Nephron progenitor cell (in vitro differentiated cells): ENCODE results near the gene FLRT3.

Experiments
- DNase-seq: peaks from one replicate; pipeline ENCODE4 v3.0.0; 2021
- H3K27ac Mint-ChIP-seq: 2 replicates; pipeline ENCODE4 v1.8.0; 2021; ENCODE audit warnings: mild to moderate bottlenecking, moderate library complexity, mixed read lengths
- H3K27me3 Mint-ChIP-seq: 2 replicates; pipeline ENCODE4 v1.8.0; 2021; ENCODE audit warnings: mild to moderate bottlenecking, low read depth, mixed read lengths; ENCODE audit not compliant: poor library complexity
- H3K36me3 Mint-ChIP-seq: 2 replicates; pipeline ENCODE4 v1.8.0; 2021; ENCODE audit warnings: low read depth, mixed read lengths
- H3K4me1 Mint-ChIP-seq: 2 replicates; pipeline ENCODE4 v1.8.0; 2021; ENCODE audit warnings: mixed read lengths
- H3K4me3 Mint-ChIP-seq: 2 replicates; pipeline ENCODE4 v1.8.0; 2021; ENCODE audit warnings: mild to moderate bottlenecking, moderate library complexity, mixed read lengths
- H3K9me3 Mint-ChIP-seq: 2 replicates; pipeline ENCODE4 v1.8.0; 2021; ENCODE audit warnings: mild to moderate bottlenecking, moderate library complexity, mixed read lengths
- TF ChIP-seq, protein P1 (sequence below): fragments of 200-600 bp; sonication (generic); IDR thresholded peaks from 2 replicates; pipeline ENCODE4 v1.5.0; 2021; ENCODE audit warnings: antibody characterized with exemption

FLRT3 gene

DNA sequence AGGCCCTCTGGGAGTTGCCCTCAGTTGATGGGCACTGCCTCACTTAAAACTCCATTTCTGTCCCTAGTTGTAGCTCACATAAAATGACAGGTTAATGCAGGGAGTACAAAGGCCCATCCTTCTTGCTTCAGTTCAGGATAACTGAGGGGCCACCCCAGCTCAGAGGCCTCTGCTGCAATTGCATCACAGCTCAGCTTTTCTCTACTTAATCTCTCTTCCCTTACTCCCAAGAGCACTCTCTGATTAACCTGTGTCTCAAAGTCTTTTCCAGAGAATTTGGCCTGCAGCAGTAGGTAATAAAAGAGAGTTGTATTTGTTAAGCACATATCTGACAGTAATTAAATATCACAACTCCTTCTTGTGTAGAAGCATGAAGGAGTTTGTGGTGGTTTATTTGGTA is 40.9 kb upstream of the FLRT3 start:
- DNase-seq, result no peak
- Mint-ChIP-seq H3K27ac (no peak overlapping the region), H3K4me1 (peaks cover 39% of the 10 kb centered on the region), H3K36me3 (no peaks in the 10 kb centered on the region), H3K4me3 (no peak overlapping the region), H3K9me3 (no peaks in the 10 kb centered on the region), H3K27me3 (no peaks in the 10 kb centered on the region)
- TF ChIP-seq, protein P1, sequence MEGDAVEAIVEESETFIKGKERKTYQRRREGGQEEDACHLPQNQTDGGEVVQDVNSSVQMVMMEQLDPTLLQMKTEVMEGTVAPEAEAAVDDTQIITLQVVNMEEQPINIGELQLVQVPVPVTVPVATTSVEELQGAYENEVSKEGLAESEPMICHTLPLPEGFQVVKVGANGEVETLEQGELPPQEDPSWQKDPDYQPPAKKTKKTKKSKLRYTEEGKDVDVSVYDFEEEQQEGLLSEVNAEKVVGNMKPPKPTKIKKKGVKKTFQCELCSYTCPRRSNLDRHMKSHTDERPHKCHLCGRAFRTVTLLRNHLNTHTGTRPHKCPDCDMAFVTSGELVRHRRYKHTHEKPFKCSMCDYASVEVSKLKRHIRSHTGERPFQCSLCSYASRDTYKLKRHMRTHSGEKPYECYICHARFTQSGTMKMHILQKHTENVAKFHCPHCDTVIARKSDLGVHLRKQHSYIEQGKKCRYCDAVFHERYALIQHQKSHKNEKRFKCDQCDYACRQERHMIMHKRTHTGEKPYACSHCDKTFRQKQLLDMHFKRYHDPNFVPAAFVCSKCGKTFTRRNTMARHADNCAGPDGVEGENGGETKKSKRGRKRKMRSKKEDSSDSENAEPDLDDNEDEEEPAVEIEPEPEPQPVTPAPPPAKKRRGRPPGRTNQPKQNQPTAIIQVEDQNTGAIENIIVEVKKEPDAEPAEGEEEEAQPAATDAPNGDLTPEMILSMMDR, result no peak

DNA sequence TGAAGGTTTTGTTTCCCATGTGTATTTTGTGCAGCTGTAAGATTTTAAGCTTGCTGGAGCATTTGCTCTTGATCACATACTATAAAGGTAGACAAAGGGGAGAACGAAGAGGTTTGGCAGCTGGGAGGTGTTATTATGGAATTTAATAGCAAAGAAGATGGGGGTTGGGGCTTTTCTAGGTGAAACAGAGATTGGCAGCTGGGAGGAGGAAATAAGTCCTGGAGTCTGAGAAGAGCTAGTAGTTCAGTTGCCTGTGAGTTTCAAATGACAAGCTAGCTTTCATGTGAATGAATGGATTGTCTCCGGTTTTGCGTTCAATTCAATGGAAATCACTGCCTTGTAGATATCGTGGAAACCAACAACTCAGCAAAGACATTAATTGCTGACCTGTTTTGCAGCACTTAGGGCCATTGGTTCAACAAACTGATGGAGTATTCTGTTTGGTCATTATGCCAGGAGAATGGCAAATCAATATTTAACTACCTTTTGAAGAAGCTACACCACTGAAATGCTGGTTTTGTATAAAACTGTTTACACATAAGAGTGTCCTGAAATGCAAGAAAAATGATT is 38.1 kb upstream of the FLRT3 start:
- peaks cover 41% of the 10 kb centered on the region for H3K4me1 Mint-ChIP-seq
- no peaks in the 10 kb centered on the region for H3K36me3 Mint-ChIP-seq
- no peak overlapping the region for H3K4me3 Mint-ChIP-seq
- H3K27me3 Mint-ChIP-seq, result no peaks in the 10 kb centered on the region
- TF ChIP-seq, protein P1, result no peak
- DNase-seq, result no peak
- H3K9me3 Mint-ChIP-seq, result no peaks in the 10 kb centered on the region
- H3K27ac Mint-ChIP-seq, result peak overlapping the region; percentile 53

DNA sequence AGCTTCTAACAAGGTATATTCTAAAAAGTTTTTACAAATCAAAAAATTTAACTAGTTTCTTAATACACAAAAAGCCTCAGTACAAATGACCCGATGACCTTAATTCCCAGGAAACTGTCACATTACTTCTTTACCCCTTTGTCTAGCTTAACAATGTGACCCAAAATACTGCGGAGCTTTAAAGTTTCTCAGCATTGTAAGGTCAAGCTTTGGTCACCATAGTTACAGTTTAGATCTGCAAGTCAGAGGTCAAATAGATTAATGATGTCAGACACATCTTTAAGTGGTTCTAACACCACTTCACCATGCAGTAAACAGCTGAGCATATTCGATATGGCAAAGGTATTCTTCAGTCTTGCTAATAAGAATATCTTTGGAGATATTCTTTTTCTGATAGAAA is 36.8 kb upstream of the FLRT3 start:
- Mint-ChIP-seq H3K4me3 (no peak overlapping the region), H3K4me1 (peaks cover 41% of the 10 kb centered on the region), H3K9me3 (peaks cover 2% of the 10 kb centered on the region), H3K36me3 (peaks cover under 1% of the 10 kb centered on the region), H3K27ac (peak overlapping the region; percentile 48), H3K27me3 (no peaks in the 10 kb centered on the region)
- no peak for DNase-seq
- TF ChIP-seq, protein P1, result no peak

DNA sequence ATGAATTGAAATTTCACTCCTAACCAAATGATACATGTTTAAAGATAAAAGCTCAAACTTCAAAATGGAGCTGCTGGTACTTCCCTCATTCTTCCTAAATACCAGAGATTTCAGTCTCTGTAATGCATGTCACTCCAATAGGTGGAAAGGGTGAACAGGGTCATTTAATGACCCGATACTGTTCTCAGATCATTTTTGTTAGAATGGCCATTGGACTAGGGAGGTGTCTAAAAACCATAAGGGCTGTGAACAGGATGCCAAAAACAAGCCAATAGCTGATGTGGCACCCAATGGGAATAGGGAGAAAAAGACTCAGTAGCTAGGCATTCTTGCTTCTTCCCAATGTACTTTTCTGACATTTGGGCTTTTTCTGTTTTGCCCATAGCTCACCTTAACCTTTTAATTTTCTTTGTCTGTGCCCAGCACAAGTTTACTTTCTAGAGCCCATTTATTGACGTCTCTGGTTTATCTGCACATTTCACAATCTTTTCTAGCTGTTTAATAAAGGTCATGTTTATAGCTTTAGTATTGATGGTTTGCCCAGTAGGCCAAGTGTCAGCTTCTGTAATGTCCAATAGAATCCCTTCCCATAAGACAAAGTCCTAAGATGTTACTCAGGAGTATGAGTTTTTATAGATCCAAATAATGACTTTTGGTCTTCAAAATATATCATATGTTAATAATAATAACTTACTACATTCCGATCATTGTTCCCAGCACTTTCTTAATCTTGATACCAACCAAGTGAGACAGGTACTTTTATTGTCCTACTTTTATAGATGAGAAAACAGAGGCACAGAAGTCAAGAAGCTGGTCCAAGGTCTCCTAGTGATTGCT is 24.3 kb upstream of the FLRT3 start:
- H3K27ac Mint-ChIP-seq, result no peak overlapping the region
- peaks cover 18% of the 10 kb centered on the region for H3K9me3 Mint-ChIP-seq
- H3K4me1 Mint-ChIP-seq, result no peaks in the 10 kb centered on the region
- no peaks in the 10 kb centered on the region for H3K36me3 Mint-ChIP-seq
- H3K4me3 Mint-ChIP-seq, result no peak overlapping the region
- TF ChIP-seq, protein P1, result no peak
- DNase-seq, result no peak
- no peaks in the 10 kb centered on the region for H3K27me3 Mint-ChIP-seq

DNA sequence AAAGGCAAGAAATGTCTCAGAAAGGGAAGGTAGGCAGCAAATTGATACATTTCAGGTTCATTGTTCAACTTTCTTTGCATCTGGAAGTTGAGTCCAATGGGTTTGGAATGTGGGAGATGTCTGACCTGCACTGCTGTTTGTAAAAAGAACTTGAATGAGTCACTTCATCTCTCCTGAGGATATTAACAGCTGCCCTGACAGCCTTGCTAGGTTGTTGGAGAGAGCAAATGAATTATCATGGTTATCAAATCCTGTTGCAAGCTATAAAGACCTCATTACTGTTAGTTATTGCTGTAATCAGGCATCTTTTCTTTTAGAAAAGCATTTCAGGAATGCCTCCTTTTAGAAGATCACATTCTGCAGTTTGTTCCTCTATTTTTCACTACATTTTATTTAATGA is 23.0 kb upstream of the FLRT3 start:
- Mint-ChIP-seq H3K4me1 (no peaks in the 10 kb centered on the region), H3K36me3 (no peaks in the 10 kb centered on the region), H3K27ac (no peak overlapping the region), H3K4me3 (no peak overlapping the region), H3K9me3 (peaks cover 8% of the 10 kb centered on the region), H3K27me3 (no peaks in the 10 kb centered on the region)
- no peak for DNase-seq
- TF ChIP-seq, protein P1, result no peak

DNA sequence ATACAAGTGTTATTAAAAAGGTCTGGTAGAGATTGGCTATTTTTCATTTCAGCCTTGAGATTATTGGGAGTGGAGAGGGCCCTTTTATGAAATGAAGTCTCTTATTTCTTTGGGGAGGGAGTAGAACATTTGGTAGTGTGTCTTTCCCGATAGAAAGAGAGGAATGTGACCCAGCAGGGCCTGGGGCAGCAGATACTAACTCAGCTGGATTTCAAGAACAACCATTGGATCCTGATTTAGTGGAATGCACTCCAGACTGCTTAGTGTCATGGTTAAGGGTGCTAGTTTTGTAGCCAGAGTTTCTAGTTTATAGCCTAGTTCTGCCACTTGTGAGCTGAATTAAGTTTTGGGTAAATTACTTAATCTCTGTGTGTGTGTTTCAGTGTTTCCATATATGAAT is 18.4 kb upstream of the FLRT3 start:
- Mint-ChIP-seq H3K36me3 (no peaks in the 10 kb centered on the region), H3K27ac (no peak overlapping the region), H3K4me3 (no peak overlapping the region), H3K27me3 (peaks cover 4% of the 10 kb centered on the region), H3K4me1 (no peaks in the 10 kb centered on the region), H3K9me3 (peaks cover 5% of the 10 kb centered on the region)
- DNase-seq, result no peak
- TF ChIP-seq, protein P1, result no peak
